CD4-positive, CD25-positive, alpha-beta regulatory T cell (primary cell): ENCODE results near the gene POLR1G. TPM values are rescaled to one million over a fixed set of nuclear protein-coding genes. Genes with fewer than 3 reads are reported as not detected.
"Not testable (repeated sequence)": the region's sequence is repeated elsewhere in the genome, so short reads cannot be mapped to it uniquely, and the experiment has no call there.

Experiments used
- ATAC-seq, 2 donors: fragments of 150-1000 bp; cut with Tn5 transposase; one replicate each; pipeline ENCODE4 v1.10.0; 2021; ENCODE audit warnings: low read depth in 2 of 2, moderate number of reproducible peaks in 2 of 2, moderate library complexity in 1 of 2
- DNase-seq, 3 donors: peaks; one replicate each; pipeline versions ENCODE4 v3.0.0 to v3.0.0-alpha.2; 2012 to 2022; ENCODE audit warnings: mixed read lengths in 1 of 3
- H3K27ac ChIP-seq: one replicate; pipeline ENCODE4 v1.7.0; 2013; ENCODE audit warnings: mild to moderate bottlenecking, low read length; ENCODE audit not compliant: insufficient read depth, poor library complexity, severe bottlenecking
- H3K27me3 ChIP-seq: one replicate; pipeline ENCODE4 v1.7.0; 2013; ENCODE audit warnings: low read length; ENCODE audit not compliant: control insufficient read depth, insufficient read depth
- H3K36me3 ChIP-seq: one replicate; pipeline ENCODE4 v1.7.0; 2013; ENCODE audit warnings: mild to moderate bottlenecking, low read length, moderate library complexity; ENCODE audit not compliant: control insufficient read depth, insufficient read depth
- H3K4me1 ChIP-seq: 2 replicates; pipeline ENCODE4 v1.7.0; 2013; ENCODE audit warnings: mild to moderate bottlenecking, low read length; ENCODE audit not compliant: insufficient read depth, control insufficient read depth, poor library complexity, severe bottlenecking
- H3K4me3 ChIP-seq: one replicate; pipeline ENCODE4 v1.7.0; 2013; ENCODE audit warnings: low read depth, mild to moderate bottlenecking, low read length, moderate library complexity
- H3K9me3 ChIP-seq, 2 experiments: 1 replicate in 1 of 2; 2 replicates in 1 of 2; pipeline ENCODE4 v1.7.0; 2013; ENCODE audit warnings: low read length in 2 of 2, mild to moderate bottlenecking in 1 of 2, moderate library complexity in 1 of 2; ENCODE audit not compliant: control insufficient read depth in 2 of 2
- H3K27ac Mint-ChIP-seq, 3 donors: one replicate each; pipeline ENCODE4 v1.8.0; 2020 to 2022; ENCODE audit warnings: mild to moderate bottlenecking in 3 of 3, mixed read lengths in 3 of 3, moderate library complexity in 2 of 3
- H3K27me3 Mint-ChIP-seq: one replicate; pipeline ENCODE4 v1.8.0; 2022; ENCODE audit warnings: mild to moderate bottlenecking, mixed read lengths
- H3K36me3 Mint-ChIP-seq: one replicate; pipeline ENCODE4 v1.8.0; 2020; ENCODE audit warnings: mixed read lengths
- H3K4me1 Mint-ChIP-seq, 4 donors: one replicate each; pipeline ENCODE4 v1.8.0; 2020 to 2022; ENCODE audit warnings: mixed read lengths in 4 of 4, mild to moderate bottlenecking in 1 of 4
- H3K4me3 Mint-ChIP-seq, 4 donors: one replicate each; pipeline ENCODE4 v1.8.0; 2020 to 2022; ENCODE audit warnings: mild to moderate bottlenecking in 4 of 4, mixed read lengths in 4 of 4, moderate library complexity in 3 of 4
- H3K9me3 Mint-ChIP-seq, 7 donors: one replicate each; pipeline ENCODE4 v1.8.0; 2020 to 2022; ENCODE audit warnings: mixed read lengths in 7 of 7, mild to moderate bottlenecking in 3 of 7, moderate library complexity in 2 of 7
- polyA plus RNA-seq, 4 donors: library from polyadenylated mRNA; unstranded; fragments of 300-500 nt; fragmentation: Illumina TruSeq; gene quantifications; one replicate each; pipeline ENCODE4 v1.2.3, GENCODE V29; 2021
- total RNA-seq: library from RNA; stranded (reverse); gene quantifications from one replicate; pipeline ENCODE4 v1.2.3, GENCODE V29; 2022

The POLR1G gene
- total and polyA plus RNA-seq, 5 donors from 2014 or later = 1.6 to 3.6 (median 2.1) TPM

- no peak overlapping the region for H3K4me3 ChIP-seq
- Mint-ChIP-seq H3K36me3 (no peaks in the 10 kb centered on the region), H3K4me3 (peak overlapping the region in 3 of 4 donors; percentile 64 to 79 (median 74)), H3K4me1 (peaks cover 3 to 21% (median 12%) of the 10 kb centered on the region in 4 donors), H3K27me3 (peaks cover 10% of the 10 kb centered on the region), H3K9me3 (no peaks in the 10 kb centered on the region), H3K27ac (no peak overlapping the region)
- H3K9me3 ChIP-seq = no peaks in the 10 kb centered on the region
- H3K27ac ChIP-seq = no peak overlapping the region
- ATAC-seq = no peak
- peaks cover 24% of the 10 kb centered on the region for H3K4me1 ChIP-seq
- peaks cover 2% of the 10 kb centered on the region for H3K27me3 ChIP-seq
- H3K36me3 ChIP-seq = no peaks in the 10 kb centered on the region
- no peak for DNase-seq
Observed at GRCh38 chr19:45428384-45429231, 22.2 kb downstream of the POLR1G start.

DNA sequence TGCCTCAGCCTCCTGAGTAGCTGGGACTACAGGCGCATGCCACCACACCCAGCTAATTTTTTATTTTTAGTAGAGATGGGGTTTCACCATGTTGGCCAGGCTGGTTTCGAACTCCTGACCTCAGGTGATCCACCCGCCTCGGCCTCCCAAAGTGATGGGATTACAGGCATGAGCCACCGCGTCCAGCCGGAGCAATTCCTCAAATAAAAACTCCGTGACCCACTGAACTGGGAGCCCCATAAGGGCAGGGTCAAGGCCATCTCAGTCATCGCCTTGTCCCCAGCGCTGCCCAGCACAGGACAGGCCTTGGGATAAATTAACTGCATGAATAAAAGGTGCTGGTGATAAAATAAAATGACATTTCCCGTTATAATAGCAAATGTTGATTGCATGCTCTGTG lies 23.5 kb downstream of the POLR1G start:
- Mint-ChIP-seq H3K4me1 (peaks cover 0 to 10% (median 2%) of the 10 kb centered on the region in 4 donors), H3K27me3 (peaks cover 10% of the 10 kb centered on the region)
- not testable (repeated sequence) for H3K27ac ChIP-seq, H3K27me3 ChIP-seq, DNase-seq, H3K9me3 Mint-ChIP-seq, H3K4me3 ChIP-seq, H3K36me3 Mint-ChIP-seq, H3K4me3 Mint-ChIP-seq, H3K9me3 ChIP-seq, H3K36me3 ChIP-seq, H3K27ac Mint-ChIP-seq, ATAC-seq
- peaks cover 12% of the 10 kb centered on the region for H3K4me1 ChIP-seq

GRCh38 chr19:45431008-45431407 lies 24.6 kb downstream of the POLR1G start:
- not testable (repeated sequence) for H3K27ac Mint-ChIP-seq, H3K27ac ChIP-seq, H3K36me3 ChIP-seq, H3K4me3 ChIP-seq, H3K27me3 ChIP-seq, H3K9me3 Mint-ChIP-seq, ATAC-seq, H3K9me3 ChIP-seq, H3K36me3 Mint-ChIP-seq, DNase-seq, H3K4me3 Mint-ChIP-seq
- H3K4me1 ChIP-seq = peaks cover 12% of the 10 kb centered on the region
- Mint-ChIP-seq H3K27me3 (peaks cover 10% of the 10 kb centered on the region), H3K4me1 (peaks cover 0 to 10% (median 2%) of the 10 kb centered on the region in 4 donors)

- not testable (repeated sequence) for H3K27ac ChIP-seq, H3K9me3 ChIP-seq, H3K36me3 ChIP-seq, H3K27me3 ChIP-seq, H3K4me3 ChIP-seq, H3K27ac Mint-ChIP-seq, H3K9me3 Mint-ChIP-seq, H3K27me3 Mint-ChIP-seq, DNase-seq, H3K4me3 Mint-ChIP-seq, H3K4me1 Mint-ChIP-seq, ATAC-seq, H3K36me3 Mint-ChIP-seq
- H3K4me1 ChIP-seq = peaks cover 12% of the 10 kb centered on the region
Observed at GRCh38 chr19:45432543-45432942, 26.1 kb downstream of the POLR1G start.

- H3K4me3 ChIP-seq = no peak overlapping the region
- no peaks in the 10 kb centered on the region for H3K36me3 Mint-ChIP-seq
- no peaks in the 10 kb centered on the region for H3K36me3 ChIP-seq
- ATAC-seq = no peak
- H3K27me3 ChIP-seq = no peaks in the 10 kb centered on the region
- H3K4me1 Mint-ChIP-seq = peaks cover 0 to 15% (median 5%) of the 10 kb centered on the region in 4 donors
- peak overlapping the region in 1 of 3 donors; percentile 60 for H3K27ac Mint-ChIP-seq
- H3K4me1 ChIP-seq = peaks cover 15% of the 10 kb centered on the region
- peaks cover 0 to under 1% (median 0%) of the 10 kb centered on the region in 7 donors for H3K9me3 Mint-ChIP-seq
- peak overlapping the region in 1 of 4 donors; percentile 67 for H3K4me3 Mint-ChIP-seq
- H3K9me3 ChIP-seq = no peaks in the 10 kb centered on the region
- no peak overlapping the region for H3K27ac ChIP-seq
- H3K27me3 Mint-ChIP-seq = no peaks in the 10 kb centered on the region
- no peak for DNase-seq
Observed at GRCh38 chr19:45437328-45437727, 30.9 kb downstream of the POLR1G start.

GRCh38 chr19:45439190-45439568 lies 32.7 kb downstream of the POLR1G start:
- Histone ChIP-seq H3K4me3 (peak overlapping the region; percentile 9), H3K36me3 (no peaks in the 10 kb centered on the region), H3K27ac (peak overlapping the region; percentile 85), H3K9me3 (no peaks in the 10 kb centered on the region), H3K4me1 (peaks cover 33% of the 10 kb centered on the region), H3K27me3 (no peaks in the 10 kb centered on the region)
- peaks cover 0 to 31% (median 15%) of the 10 kb centered on the region in 4 donors for H3K4me1 Mint-ChIP-seq
- peaks cover 0 to 2% (median 0%) of the 10 kb centered on the region in 7 donors for H3K9me3 Mint-ChIP-seq
- no peak for DNase-seq
- H3K4me3 Mint-ChIP-seq = peak overlapping the region; percentile 32 to 90 (median 62)
- H3K36me3 Mint-ChIP-seq = no peaks in the 10 kb centered on the region
- H3K27me3 Mint-ChIP-seq = no peaks in the 10 kb centered on the region
- H3K27ac Mint-ChIP-seq = no peak overlapping the region
- ATAC-seq = no peak

DNA sequence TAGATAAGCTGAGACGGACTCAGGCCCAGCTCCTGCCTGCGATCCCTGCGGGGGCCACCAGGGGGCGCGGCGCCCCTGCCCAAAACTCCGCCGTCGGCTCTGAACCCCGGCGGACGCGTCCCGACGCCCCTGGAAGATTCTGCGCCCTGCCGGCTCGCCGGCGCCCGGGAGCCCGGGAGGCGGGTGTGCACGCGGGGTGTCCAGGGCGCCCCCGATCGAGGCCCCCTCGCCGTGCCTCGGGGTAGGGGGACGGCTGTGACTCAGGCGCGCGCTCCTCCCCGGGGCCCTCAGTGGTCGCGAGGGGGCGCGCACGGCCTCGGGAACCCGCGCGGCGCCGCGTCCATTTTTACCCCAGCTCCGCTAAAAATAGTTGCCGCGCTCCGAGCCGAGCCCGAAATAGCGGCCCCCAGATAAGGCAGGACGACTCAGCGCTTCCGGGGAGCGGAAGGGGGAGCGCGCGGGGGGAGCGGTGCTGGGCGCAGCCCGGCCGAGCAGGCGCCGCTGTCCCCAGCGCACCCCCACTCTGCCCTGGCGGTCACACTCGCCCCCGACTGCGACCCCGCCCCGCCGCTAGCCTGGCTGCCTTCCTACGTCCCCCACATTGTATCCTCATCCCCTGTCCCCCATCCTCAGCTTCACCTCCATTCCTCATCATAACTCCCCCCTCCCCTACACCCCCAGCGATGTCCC lies 33.3 kb downstream of the POLR1G start:
- no peaks in the 10 kb centered on the region for H3K9me3 ChIP-seq

More for the DNA sequence above, 33.3 kb downstream of the POLR1G start:
- H3K27ac Mint-ChIP-seq = peak overlapping the region in 2 of 3 donors; percentile 74 to 90
- Histone ChIP-seq H3K27me3 (no peaks in the 10 kb centered on the region), H3K27ac (peak overlapping the region; percentile 85), H3K36me3 (no peaks in the 10 kb centered on the region), H3K4me1 (peaks cover 38% of the 10 kb centered on the region), H3K4me3 (no peak overlapping the region)
- no peaks in the 10 kb centered on the region for H3K36me3 Mint-ChIP-seq
- H3K27me3 Mint-ChIP-seq = no peaks in the 10 kb centered on the region
- peak overlapping the region; percentile 74 to 90 (median 84) for H3K4me3 Mint-ChIP-seq
- peak; percentile 75 for ATAC-seq
- peaks cover 2 to 35% (median 19%) of the 10 kb centered on the region in 4 donors for H3K4me1 Mint-ChIP-seq
- DNase-seq = peak; percentile 78 to 90 (median 81)
- peaks cover 0 to 2% (median 0%) of the 10 kb centered on the region in 7 donors for H3K9me3 Mint-ChIP-seq
